HL-60 (cell line): ENCODE measurements around the gene GRIN1.
"Not testable (repeated sequence)": the region's sequence is repeated elsewhere in the genome, so short reads cannot be mapped to it uniquely, and the experiment has no call there.

ENCODE experiments used
- DNase-seq, 2 experiments: peaks; one replicate each; pipeline ENCODE4 v3.0.0-alpha.2; 2010 to 2020; ENCODE audit warnings: low read depth in 1 of 2, low spot score in 1 of 2
- H3K27ac ChIP-seq: fragments of 250-450 bp; sonication (Bioruptor Pico); replicated peaks from 2 replicates; pipeline ENCODE4 v1.5.1; 2020; ENCODE audit warnings: mild to moderate bottlenecking, moderate library complexity
- H3K27me3 ChIP-seq: fragments of 250-450 bp; sonication (Bioruptor Pico); 2 replicates; pipeline ENCODE4 v1.5.1; 2021; ENCODE audit warnings: mild to moderate bottlenecking, moderate library complexity; ENCODE audit not compliant: insufficient read depth, poor library complexity, severe bottlenecking
- H3K4me3 ChIP-seq: replicated peaks from 2 replicates; pipeline ENCODE4 v1.5.1; 2011; ENCODE audit warnings: mild to moderate bottlenecking, control low read depth, low read length; ENCODE audit not compliant: insufficient read depth
- GABPA ChIP-seq: IDR thresholded peaks from 2 replicates; pipeline ENCODE4 v1.6.1; 2012; ENCODE audit warnings: low read depth
- POLR2AphosphoS5 ChIP-seq: IDR thresholded peaks from 2 replicates; pipeline ENCODE4 v1.6.1; 2012; ENCODE audit warnings: low read depth
- SPI1 ChIP-seq: IDR thresholded peaks from 2 replicates; pipeline ENCODE4 v1.6.1; 2012; ENCODE audit warnings: low read depth, mild to moderate bottlenecking, borderline replicate concordance
- TF ChIP-seq, protein P1 (sequence below): IDR thresholded peaks from 2 replicates; pipeline ENCODE4 v1.6.1; 2012; ENCODE audit warnings: low read depth; ENCODE audit not compliant: insufficient replicate concordance
- TF ChIP-seq, protein P2 (sequence below): IDR thresholded peaks from one replicate; pipeline ENCODE4 v1.5.1; 2011; ENCODE audit warnings: low read length, control low read depth, inconsistent platforms; ENCODE audit not compliant: insufficient read depth

The GRIN1 gene

DNA sequence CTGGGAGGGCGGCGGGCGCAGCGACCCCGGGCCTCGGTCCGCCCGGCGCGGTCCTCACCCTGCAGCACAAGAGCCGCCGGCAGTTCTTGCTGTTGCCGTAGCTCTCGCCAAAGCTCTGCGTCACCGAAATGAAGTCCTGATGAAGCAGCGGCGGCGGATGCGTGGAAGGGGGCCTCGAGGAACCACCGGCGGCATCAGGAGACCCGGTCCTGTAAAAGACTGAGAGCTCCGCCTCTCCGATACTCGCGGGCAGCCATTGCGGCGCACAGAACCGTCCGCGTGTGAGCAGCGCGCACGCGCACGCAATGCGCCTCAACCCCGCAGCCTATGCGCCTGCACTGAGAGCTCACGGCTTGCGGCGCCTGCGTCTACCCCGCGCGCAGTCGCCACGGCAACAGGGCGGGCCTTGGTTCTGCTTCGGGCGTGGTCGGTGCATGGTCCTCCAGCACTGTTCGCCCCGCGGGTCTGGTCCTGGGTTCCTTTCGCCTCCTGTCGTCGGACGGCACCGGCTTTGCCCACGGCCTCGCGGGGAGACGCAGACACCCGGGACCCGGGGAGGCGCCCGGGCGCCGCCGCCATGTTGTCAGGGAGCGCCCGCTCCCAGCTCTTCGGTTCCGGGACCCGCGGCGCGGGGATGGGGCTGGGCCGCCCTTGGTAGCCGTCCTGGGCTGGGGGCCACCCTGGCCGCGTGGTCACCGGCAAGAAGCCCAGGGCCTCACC, 9.3 kb upstream of the GRIN1 start:
- peak; percentile 92 for DNase-seq
- Histone ChIP-seq H3K27ac (peak overlapping the region; percentile 77), H3K27me3 (no peaks in the 10 kb centered on the region), H3K4me3 (peak overlapping the region; percentile 87)
- TF ChIP-seq SPI1: no peak
- peak; percentile 83 for TF ChIP-seq POLR2AphosphoS5
- TF ChIP-seq, protein P1, sequence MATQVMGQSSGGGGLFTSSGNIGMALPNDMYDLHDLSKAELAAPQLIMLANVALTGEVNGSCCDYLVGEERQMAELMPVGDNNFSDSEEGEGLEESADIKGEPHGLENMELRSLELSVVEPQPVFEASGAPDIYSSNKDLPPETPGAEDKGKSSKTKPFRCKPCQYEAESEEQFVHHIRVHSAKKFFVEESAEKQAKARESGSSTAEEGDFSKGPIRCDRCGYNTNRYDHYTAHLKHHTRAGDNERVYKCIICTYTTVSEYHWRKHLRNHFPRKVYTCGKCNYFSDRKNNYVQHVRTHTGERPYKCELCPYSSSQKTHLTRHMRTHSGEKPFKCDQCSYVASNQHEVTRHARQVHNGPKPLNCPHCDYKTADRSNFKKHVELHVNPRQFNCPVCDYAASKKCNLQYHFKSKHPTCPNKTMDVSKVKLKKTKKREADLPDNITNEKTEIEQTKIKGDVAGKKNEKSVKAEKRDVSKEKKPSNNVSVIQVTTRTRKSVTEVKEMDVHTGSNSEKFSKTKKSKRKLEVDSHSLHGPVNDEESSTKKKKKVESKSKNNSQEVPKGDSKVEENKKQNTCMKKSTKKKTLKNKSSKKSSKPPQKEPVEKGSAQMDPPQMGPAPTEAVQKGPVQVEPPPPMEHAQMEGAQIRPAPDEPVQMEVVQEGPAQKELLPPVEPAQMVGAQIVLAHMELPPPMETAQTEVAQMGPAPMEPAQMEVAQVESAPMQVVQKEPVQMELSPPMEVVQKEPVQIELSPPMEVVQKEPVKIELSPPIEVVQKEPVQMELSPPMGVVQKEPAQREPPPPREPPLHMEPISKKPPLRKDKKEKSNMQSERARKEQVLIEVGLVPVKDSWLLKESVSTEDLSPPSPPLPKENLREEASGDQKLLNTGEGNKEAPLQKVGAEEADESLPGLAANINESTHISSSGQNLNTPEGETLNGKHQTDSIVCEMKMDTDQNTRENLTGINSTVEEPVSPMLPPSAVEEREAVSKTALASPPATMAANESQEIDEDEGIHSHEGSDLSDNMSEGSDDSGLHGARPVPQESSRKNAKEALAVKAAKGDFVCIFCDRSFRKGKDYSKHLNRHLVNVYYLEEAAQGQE: peak; percentile 66

DNA sequence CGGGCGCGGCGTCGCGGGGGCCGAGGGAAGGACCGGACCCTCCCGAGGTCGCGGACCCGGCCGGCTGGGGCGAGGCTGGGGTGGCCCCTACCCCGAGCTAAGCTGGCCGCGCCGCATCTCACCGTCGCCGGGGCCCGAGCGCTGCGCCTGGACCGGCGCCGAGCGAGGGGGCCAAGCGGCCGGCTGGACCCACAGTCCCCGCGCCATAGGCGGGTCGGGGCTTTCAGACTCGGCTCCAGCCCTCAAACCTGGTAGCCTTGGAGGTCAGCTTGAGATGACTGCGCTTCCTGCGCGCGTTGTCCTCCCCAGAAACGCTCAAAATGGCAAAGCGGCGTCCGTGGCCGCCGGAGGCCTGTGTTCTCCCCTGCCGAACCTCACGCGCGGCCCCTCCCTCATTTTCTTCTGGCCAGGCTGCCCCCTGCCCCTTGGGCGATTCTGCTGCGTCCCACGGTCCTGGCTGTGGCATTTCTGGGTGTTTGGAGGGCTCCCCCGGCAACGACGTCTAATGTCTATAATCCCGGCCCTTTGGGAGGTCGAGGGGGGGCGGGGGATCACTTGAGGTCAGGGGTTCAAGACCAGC, 8.7 kb upstream of the GRIN1 start:
- Histone ChIP-seq H3K27me3 (no peaks in the 10 kb centered on the region), H3K27ac (no peak overlapping the region), H3K4me3 (peak overlapping the region; percentile 87)
- DNase-seq: no peak
- TF ChIP-seq GABPA: no peak
- TF ChIP-seq, protein P1: no peak
- TF ChIP-seq POLR2AphosphoS5: no peak
- TF ChIP-seq, protein P2, sequence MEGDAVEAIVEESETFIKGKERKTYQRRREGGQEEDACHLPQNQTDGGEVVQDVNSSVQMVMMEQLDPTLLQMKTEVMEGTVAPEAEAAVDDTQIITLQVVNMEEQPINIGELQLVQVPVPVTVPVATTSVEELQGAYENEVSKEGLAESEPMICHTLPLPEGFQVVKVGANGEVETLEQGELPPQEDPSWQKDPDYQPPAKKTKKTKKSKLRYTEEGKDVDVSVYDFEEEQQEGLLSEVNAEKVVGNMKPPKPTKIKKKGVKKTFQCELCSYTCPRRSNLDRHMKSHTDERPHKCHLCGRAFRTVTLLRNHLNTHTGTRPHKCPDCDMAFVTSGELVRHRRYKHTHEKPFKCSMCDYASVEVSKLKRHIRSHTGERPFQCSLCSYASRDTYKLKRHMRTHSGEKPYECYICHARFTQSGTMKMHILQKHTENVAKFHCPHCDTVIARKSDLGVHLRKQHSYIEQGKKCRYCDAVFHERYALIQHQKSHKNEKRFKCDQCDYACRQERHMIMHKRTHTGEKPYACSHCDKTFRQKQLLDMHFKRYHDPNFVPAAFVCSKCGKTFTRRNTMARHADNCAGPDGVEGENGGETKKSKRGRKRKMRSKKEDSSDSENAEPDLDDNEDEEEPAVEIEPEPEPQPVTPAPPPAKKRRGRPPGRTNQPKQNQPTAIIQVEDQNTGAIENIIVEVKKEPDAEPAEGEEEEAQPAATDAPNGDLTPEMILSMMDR: no peak
- TF ChIP-seq SPI1: no peak

DNA sequence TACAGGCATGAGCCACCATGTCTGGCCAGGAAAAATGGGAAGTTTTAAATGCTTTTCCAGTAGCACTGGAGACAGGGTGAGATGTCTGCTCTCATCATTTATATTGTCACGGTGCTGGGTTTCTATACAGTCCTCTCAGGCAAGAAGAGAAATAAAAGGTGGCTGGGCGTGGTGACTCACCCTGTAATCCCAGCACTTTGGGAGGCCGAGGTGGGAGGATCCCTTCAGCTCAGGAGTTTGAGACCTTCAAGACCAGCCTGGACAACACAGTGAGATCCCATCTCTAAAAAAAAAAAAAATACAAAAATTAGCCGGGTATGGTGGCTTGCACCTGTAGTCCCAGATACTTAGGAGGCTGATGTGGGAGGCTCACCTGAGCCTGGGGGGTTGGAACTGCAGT, 4.8 kb upstream of the GRIN1 start:
- no peak for DNase-seq
- no peak overlapping the region for H3K4me3 ChIP-seq
- peaks cover 33% of the 10 kb centered on the region for H3K27me3 ChIP-seq
- TF ChIP-seq, protein P2: no peak
- TF ChIP-seq SPI1 (no peak), GABPA (no peak)
- TF ChIP-seq, protein P1: no peak
- H3K27ac ChIP-seq: no peak overlapping the region

DNA sequence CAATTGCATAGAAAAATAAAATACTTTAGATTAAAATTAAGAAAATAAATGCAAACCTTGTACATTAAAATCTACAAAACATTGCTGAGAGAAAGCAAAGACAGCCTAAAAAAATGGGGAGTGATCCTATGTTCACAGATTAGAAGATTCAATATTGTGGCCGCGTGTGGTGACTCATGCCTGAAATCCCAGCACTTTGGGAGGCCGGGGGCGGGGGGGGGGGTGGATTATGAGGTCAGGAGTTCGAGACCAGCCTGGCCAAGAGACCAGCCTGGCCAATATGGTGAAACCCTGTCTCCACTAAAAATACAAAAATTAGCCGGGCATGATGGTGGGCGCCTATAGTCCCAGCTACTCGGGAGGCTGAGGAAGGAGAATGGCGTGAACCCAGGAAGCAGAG, 3.8 kb upstream of the GRIN1 start:
- peaks cover 40% of the 10 kb centered on the region for H3K27me3 ChIP-seq
- H3K27ac ChIP-seq, DNase-seq, H3K4me3 ChIP-seq: not testable (repeated sequence)
